K562 treated with DMSO at 1 percent for 24 hours (cell line): ENCODE measurements around the gene TICAM1. TPM values are rescaled to one million over a fixed set of nuclear protein-coding genes. Genes with fewer than 3 reads are reported as not detected.

Source experiments
- total RNA-seq: library from RNA; unstranded; fragments of 300-600 nt; gene quantifications from 2 replicates; pipeline ENCODE4 v1.2.3, GENCODE V29; 2022; ENCODE audit warnings: low read depth; ENCODE audit not compliant: insufficient read depth

TICAM1 gene
- total RNA-seq, result 11.9 and 13.8 TPM in 2 replicates

GRCh38 chr19:4831304-4831978 lies at the start of gene TICAM1:
TSS of gene TICAM1 (minus strand) at chr19:4831712. CDS start at chr19:4818377, 13,335 bp downstream.

DNA sequence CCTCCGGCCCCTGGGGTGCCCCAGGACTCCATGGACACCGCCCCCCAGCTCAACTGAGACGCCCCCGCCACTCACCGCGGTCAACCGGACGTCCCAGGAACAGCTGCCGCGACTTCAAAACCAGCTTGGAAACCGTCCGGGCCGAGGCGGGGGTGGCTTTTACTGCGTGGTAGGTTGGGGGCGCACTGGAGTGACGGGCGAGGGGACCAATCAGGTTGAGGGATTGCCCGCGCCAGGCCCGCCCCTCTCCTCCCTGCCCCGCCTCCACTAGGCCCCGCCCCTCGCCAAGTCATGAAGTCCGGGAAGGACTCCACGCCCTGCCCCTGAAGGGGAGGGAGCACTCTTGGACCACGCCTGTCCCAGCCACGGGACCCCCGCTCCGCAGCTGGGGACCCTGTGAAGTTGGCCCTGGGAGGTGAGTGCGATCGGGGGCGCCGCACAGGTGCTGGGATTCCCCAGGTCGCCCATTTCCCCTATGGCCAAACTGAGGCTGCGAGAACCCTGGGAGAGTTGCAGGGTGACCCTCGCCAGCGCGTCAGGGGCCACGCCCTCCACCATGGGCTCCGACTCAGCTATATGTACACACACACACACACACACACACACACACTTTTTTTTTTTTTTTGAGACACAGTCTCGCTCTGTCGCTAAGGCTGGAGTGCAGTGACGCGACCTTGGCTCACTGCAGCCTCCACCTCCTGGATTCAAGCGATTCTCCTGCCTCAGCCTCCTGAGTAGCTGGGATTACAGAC lies 36.2 kb upstream of the TICAM1 start, which contains the start of gene PLIN3:
Gene PLIN3 (minus strand): TSS at position 134 of the 752 bp plus-strand sequence. CDS start 6,273 bp downstream, outside the sequence.

GRCh38 chr19:4791183-4792018 lies 40.1 kb downstream of the TICAM1 start, which contains the start of gene FEM1A:
TSS of gene FEM1A (plus strand) at chr19:4791734. CDS start at chr19:4791855, 121 bp downstream.

Other genes starting within 250 kb of the TICAM1 start
- gene TNFAIP8L1, start 192.2 kb downstream of the TICAM1 start, total RNA-seq, result 16.1 TPM in 2 replicates
- 277 and 292 TPM in 2 replicates for gene MYDGF, start 161.4 kb downstream of the TICAM1 start, total RNA-seq
- 50.3 and 55.5 TPM in 2 replicates for gene DPP9, start 107.9 kb downstream of the TICAM1 start, total RNA-seq
- gene FEM1A, start 40.0 kb downstream of the TICAM1 start, total RNA-seq, result 6.8 and 8.0 TPM in 2 replicates
- 140 and 147 TPM in 2 replicates for gene PLIN3, start 36.0 kb upstream of the TICAM1 start, total RNA-seq
- not detected in 2 replicates for gene ARRDC5, start 71.2 kb upstream of the TICAM1 start, total RNA-seq
- 35.8 and 41.6 TPM in 2 replicates for gene UHRF1, start 77.8 kb upstream of the TICAM1 start, total RNA-seq
- 42.8 and 43.4 TPM in 2 replicates for gene KDM4B, start 137.4 kb upstream of the TICAM1 start, total RNA-seq